Inflammatory macrophage treated with lipopolysaccharide for 1 hour (primary cell): Measurements from ENCODE around the gene MTFR2.

ENCODE experiments used
- DNase-seq, 2 donors: peaks; one replicate each; pipeline ENCODE4 v3.0.0-alpha.2; 2020 to 2022

The MTFR2 gene

DNA sequence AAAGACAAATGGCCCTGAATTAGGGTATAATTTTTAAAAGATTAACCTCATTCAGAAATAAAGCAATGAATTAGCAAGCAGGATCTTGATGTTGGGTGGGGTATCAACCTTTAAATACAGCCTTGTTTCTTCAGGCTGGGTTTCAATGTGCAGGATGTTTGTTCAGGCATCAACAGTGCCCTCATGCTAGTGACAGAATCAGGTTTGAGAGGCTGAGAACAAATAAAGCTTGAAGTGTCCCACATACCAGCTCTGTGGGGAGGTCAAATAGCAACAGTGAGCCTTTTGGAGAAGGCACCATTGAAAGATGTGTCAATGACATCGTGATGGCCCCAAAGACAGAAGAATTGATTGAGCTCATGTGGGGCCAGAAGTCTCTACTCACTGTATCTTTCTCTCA lies 68.2 kb downstream of the MTFR2 start:
- no peak for DNase-seq

DNA sequence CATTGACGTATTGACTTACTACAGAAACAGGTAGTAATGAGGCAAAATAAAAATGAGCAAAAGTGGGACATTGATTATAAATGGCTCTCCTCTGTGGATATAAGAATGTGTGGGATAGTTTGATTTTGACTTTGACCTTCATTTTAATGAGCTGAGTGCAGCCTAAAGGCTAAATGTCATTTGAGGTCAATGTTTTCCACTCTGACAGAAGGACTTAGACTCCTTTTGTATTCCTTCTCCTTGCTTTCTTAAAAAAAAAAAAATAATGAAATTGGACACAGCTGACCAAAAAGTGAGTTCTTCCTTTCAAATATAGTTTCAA lies 68.6 kb downstream of the MTFR2 start:
- DNase-seq: no peak
